ENCODE measurements around the gene PARD6G.

PARD6G gene

GRCh38 chr18:80210312-80211083 is 36.8 kb downstream of the PARD6G start:
- no peak for DNase-seq (ENCODE audit: low spot score)

- no peak for DNase-seq (ENCODE audit: low spot score)
Observed at GRCh38 chr18:80208620-80209019, 38.7 kb downstream of the PARD6G start.

GRCh38 chr18:80205294-80205693 is 42.0 kb downstream of the PARD6G start:
- no peak for DNase-seq (ENCODE audit: low spot score)

DNA sequence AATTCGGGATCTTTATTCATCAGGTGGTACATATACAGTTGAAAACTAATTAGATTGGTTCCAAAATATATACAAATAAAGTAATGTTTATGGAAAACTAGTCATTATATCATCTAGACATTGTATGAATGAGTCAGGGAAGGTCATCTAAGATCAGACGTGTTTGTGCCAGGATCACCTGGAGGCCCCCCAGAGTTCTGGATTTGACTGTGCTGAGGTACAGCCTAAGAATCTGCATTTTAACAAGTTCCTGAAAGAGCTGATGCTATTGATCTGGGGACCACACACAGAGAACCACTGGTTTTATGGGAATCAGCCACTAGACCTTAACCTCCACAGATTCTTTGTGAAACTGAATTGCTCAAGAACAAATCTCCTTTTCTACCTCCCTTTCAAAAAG is 43.2 kb downstream of the PARD6G start:
- no peak for DNase-seq (ENCODE audit: low spot score)

DNA sequence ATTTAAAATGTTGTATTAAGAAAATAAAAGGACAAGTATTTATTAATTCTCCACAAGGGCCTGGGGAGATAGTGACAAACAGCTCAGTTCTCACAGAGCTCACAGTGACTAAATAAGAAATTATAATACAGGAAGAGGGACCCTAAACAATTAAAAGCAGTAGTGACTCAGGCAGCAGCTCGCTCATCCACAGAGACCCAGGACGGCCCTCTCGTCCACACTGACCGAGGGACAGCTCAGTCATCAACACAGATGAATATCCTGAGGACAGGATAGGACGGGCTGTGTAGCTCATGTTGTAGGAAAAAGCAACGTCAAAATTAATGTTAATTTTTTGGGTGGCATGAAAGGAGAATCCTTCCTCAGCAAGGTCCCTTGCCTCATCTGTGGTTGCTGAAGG is 44.1 kb downstream of the PARD6G start:
- no peak for DNase-seq (ENCODE audit: low spot score)

DNA sequence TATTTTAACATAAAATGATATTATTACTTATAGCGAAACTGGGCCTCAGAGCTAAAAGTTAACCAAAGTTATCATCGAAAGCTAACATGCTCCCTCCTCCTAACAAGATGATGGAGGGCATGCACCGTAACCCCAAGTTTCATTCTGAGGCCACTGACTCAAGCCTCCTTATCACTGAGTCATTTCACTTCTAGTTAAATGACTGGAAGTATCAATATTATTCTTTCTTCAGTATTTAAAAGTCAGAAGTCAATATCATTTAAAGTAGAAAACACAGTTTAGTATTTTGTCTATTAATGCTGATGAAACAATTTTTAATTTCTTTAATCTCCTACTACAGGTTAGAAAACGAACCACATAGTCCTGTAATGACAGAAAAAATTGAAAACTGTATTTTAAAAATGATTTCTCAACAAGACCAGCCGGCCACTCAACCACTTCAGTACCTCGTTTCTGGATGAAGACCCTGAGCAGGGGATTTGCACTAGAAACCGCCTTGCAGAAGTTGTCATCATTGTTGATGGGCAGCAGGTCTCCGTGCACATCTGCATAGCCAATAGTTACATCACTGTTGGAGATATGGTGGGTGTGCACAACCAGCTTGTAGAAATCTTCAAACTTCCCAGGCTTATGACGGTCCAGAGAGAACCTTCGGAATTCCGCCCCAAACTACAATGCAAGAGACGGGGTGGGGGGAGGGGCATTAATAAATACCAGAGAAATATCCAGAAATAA is 44.9 kb downstream of the PARD6G start:
- no peak for DNase-seq (ENCODE audit: low spot score)

DNA sequence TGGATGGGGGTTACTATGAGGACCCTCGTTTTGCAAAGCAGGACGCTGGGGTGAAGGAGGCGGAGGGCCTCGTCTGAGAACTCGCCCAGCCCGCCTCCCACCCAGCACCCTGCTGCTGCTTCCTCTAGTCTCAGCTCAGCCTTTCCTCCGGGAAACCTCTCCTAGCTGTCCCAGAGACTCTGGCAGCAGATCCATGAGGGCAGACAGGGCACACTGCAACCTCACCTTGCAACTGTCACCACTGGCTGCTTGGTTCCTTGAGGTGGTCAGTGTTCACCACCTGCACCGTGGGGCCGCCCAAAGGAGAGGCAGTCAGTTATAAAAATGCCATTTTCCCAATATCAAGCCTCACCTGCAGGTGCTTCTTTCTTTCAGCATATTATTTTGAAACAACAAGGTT is 45.6 kb downstream of the PARD6G start:
- no peak for DNase-seq (ENCODE audit: low spot score)

DNA sequence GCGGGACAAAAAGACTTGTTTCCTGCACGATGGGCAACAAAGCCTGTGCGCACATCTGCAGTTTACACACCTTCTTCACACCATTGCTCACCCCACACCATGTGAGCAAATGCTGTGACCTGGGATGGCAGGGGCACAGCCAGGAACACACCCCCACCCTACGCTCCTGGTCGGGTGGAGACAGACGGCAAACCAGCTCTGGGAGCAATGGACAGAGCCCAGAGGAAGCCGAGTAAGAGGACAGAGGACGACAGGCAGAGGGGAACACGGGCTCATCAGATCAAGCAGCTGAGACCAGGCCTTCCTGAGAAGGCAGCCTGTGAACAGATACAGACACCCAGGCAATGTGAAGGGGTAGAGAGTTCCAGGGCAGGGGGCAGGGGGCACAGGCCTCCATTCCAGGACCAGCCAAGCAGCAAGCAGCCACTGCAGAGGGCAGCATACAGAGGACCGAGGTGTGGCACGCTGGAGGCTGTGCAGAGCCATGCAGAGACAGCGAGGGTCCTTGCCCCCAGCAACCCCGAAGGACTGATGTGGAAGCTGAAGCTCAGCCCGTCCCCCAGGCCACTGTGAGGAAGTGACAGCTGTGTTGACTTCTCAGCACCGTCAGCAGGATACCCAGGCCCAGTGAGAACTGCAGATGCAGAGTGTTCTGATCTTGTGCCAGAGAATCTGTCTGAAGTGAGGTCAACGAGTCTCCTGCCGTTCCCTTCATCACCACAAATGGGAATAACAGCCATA is 46.2 kb downstream of the PARD6G start:
- DNase-seq (ENCODE audit: low spot score), result no peak

DNA sequence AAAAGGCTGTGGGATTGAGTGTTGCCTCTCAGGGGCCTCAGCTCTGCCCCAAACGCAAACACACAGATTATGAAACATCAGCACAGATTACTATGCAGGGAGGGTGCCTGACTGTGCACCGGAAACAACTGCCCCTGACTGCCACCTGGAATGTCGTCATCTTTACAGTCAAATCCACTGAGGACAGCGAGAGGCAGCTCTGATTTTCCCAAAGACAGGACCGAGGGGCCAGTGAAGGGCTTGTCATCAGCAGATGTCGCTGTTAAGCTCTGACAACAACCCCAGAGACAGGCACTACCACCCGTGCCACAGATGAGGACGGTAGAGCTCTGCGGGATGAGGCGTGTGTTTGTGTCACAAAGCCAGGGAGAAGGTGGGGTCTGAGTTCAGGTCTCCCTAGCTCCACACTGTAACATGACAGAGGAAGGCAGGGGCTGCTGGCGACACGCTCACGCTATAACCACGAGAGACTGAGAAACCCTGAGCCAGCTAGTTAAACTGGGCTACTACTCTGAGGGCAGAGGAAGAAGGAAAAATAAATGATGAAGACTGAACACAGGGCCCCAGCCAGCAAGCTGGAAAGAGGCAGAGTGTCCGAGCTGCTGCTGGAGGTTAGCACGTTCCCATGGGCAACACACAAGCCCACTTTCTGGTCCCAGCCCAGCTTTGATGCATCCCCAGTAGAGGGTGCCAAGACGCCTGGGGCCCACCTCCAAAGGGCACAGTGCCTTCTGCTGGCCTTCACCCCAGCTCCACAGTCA is 47.0 kb downstream of the PARD6G start:
- DNase-seq (ENCODE audit: low spot score), result peak; percentile 77

DNA sequence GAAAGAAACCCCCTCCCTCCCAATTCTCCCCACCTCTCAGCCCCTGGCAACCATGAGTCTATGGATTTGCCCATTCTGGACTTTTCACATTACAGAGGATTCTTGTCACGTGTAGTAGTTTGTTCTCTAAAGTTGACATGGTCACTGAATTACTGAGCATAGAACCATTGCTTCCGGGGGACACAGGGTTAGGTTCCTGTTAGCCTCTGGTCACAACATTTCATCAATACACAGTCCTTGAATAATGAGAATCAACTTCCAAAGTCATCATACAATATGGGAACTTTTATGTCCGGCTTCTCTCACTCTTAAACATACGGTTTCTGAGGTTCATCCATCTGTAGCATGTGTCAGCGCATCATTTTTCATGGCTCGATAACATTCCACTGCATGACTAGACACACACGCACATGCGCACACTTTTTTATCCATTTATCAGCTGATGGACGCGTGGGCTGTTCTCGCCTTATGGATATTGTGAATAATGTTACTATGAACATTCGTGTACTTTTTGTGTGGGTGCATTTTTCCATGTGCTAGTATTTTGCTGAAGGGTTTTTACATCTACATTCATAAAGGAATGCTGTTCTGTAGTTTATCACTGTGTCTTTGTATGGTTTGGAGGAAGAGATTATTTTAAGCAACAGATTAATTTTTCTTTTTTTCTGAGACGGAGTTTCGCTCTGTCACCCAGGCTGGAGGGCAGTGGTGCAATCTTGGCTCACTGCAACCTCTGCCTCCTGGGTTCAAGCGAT is 48.1 kb downstream of the PARD6G start:
- no peak for DNase-seq (ENCODE audit: low spot score)

GRCh38 chr18:80198391-80198790 is 48.9 kb downstream of the PARD6G start:
- DNase-seq (ENCODE audit: low spot score), result no peak

- no peak for DNase-seq (ENCODE audit: low spot score)
Observed at GRCh38 chr18:80197528-80197927, 49.8 kb downstream of the PARD6G start.

GRCh38 chr18:80196528-80197320 is 50.6 kb downstream of the PARD6G start:
- DNase-seq (ENCODE audit: low spot score), result no peak

GRCh38 chr18:80194874-80195570 is 52.3 kb downstream of the PARD6G start:
- no peak for DNase-seq (ENCODE audit: low spot score)

DNA sequence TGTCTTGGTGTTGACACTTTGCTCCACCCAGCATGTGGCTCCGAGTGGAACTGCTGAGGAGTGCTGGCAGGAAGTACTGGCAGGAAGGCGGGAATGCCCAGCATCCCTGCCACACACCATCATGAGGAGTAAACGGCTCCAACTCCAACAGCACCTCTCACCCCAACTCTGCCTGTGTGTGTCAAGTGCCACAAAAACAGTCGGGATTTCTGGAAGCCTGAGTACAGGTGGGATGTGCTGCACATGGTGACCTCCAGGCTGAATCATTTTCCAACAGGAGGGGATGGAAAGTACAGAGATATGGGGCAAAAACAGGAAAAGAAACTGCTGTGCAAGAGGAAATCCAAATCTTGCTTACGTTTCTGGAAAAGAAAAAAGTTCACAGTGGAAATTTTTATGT is 53.6 kb downstream of the PARD6G start:
- no peak for DNase-seq (ENCODE audit: low spot score)

DNA sequence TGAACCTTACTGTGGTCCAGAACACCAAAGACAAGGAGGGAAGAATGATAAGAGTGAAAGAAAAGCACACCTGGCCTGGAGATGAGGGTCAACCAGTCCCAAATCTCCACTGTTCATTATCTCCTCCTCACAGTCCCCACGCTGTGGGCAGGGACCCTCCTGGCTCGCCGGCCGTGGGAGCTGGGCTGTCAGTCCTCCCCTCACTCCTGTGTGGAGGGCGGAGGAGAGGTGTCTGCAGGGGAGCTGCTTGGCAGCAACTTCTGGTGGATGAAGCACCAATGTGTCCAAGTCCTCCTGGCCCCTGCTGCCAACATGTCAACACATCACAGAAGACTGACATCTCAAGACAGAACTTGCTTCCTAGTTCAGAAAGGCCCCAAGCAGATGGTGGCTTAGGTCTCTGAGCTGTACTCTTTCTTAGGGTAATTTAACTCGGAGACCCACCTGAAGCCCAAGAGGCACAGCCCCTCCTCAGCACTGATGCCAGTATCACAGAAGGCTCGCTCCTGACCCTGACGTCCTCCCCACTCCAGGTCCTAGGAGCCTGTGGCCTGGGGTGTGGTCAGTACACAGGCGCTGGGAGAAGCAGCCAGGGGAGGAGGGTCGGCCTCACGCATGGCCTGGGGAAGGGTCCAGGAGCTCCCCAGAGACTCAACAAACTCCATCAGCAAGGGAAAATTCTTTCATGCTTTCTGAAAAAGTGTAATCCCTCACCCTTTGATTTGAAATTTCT is 54.5 kb downstream of the PARD6G start:
- no peak for DNase-seq (ENCODE audit: low spot score)

DNA sequence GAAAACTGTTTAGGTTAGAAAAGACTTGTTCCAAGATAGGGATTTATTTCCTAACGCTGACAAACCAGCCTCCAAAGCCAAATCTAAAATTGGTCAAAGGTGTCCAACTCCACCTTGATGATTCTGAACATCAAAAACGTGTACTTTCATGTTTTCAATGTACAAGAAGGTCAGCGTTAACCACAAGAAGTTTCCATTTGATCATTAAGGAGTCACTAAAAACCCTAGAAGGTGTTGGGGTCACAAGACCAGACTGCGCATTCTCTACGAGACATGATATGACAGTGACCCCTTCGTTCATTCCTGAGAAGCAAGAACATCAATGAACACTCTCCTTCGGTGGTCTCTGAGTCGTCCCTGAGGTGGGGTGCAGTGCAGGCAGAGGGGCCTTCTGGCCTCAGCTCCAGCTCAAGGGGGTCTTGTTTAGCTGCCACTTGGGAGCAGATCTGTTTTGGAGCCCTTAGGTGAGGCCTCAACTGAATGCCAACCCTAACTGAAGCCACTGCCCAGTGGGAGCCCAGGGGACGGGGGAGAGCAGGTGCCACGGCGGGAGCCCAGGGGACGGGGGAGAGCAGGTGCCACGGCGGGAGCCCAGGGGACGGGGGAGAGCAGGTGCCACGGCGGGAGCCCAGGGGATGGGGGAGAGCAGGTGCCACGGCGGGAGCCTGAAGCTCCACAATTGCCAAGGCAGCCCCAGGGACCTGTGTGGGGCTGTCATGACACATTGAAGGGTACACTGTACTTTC is 55.2 kb downstream of the PARD6G start:
- DNase-seq (ENCODE audit: low spot score), result no peak

- DNase-seq (ENCODE audit: low spot score), result no peak
Observed at GRCh38 chr18:80191264-80191663, 56.0 kb downstream of the PARD6G start.

GRCh38 chr18:80190311-80190710 is 57.0 kb downstream of the PARD6G start:
- DNase-seq (ENCODE audit: low spot score), result no peak
